ENCODE measurements around the gene PLA2G4A. TPM values are rescaled to one million over a fixed set of nuclear protein-coding genes. Genes with fewer than 3 reads are reported as not detected.

PLA2G4A gene
- polyA plus RNA-seq (2012; ENCODE audit: missing spikeins): 9.2 TPM

DNA sequence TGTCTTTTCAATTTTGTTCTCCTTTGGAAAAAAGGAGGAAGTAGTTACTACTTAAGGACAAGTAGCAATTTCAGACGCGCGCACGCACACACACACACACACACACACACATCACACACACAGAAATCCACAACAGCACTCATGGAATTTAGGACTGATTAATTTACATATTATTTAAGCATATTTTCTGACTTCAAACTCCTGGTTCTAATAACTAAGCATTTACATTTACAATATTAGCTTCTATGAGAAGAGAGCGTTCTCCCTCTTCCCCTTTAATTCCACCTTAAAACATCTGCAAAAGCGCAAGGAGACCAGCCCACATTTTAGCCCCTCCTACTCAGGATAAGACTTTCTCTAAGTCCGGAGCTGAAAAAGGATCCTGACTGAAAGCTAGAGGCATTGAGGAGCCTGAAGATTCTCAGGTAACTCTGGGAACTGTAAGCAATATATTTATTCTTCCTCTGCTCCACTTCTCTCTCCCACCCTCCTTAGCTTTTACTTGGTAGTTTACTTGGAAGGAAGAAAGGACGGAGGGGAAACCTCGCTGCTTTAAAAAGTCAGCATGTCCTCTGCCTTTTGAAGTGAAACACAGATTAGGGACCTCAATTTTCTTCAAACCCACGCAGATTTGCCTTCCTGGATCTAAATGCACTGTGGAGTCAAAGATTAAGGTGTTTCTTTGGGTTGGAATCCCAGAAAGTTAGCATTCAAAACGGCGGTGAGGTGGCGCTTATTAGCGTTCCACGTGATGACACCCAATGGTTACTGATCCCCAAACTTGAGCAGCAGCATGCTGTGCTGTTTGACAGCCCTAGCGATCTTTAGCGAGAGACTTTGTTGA is at the start of gene PLA2G4A:
TSS of gene PLA2G4A (plus strand) at position 339 of the 844 bp plus-strand sequence. CDS start 25,406 bp downstream, outside the sequence.
- peak; percentile 13 for DNase-seq (ENCODE audit: insufficient read length)
- peak; percentile 89 for FAIRE-seq
- TF ChIP-seq TAF1 (IDR thresholded peaks at IDR 0.05; ENCODE audit: borderline replicate concordance, low read depth, low read length) (no peak), POLR2AphosphoS5 (IDR thresholded peaks at IDR 0.05; ENCODE audit: low read depth, low read length) (no peak), POLR2A (IDR thresholded peaks at IDR 0.05; ENCODE audit: low read depth, low read length) (no peak)

DNA sequence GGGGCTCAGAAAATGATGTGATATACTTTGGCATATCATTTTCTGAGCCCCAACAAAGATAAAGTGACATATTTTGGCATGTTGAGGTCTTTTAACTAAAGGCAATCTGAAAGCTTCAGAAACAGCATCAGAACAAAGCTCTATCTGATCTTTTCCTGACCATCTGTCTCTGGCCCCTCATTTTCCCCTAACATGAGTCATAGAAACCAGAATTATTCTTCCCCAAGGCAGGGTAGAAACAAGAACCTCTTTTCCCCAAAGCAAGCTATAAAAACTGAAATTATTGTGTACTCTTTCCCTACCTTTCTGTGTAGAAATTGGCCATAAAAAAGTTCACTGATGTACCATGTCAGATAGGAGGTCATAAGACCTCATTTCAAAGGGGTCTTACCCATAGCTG is 48.7 kb upstream of the PLA2G4A start:
- TF ChIP-seq POLR2A (IDR thresholded peaks at IDR 0.05; ENCODE audit: low read depth, low read length): no peak
- no peak for TF ChIP-seq POLR2AphosphoS5 (IDR thresholded peaks at IDR 0.05; ENCODE audit: low read depth, low read length)
- no peak for TF ChIP-seq TAF1 (IDR thresholded peaks at IDR 0.05; ENCODE audit: borderline replicate concordance, low read depth, low read length)
- no peak for DNase-seq (ENCODE audit: insufficient read length)
- peak; percentile 76 for FAIRE-seq

- FAIRE-seq (no peak), DNase-seq (ENCODE audit: insufficient read length) (no peak)
- TF ChIP-seq TAF1 (IDR thresholded peaks at IDR 0.05; ENCODE audit: borderline replicate concordance, low read depth, low read length): no peak
- TF ChIP-seq POLR2AphosphoS5 (IDR thresholded peaks at IDR 0.05; ENCODE audit: low read depth, low read length): no peak
- no peak for TF ChIP-seq POLR2A (IDR thresholded peaks at IDR 0.05; ENCODE audit: low read depth, low read length)
Observed at GRCh38 chr1:186781730-186782129, 47.0 kb upstream of the PLA2G4A start.

- FAIRE-seq: peak; percentile 30
- TF ChIP-seq TAF1 (IDR thresholded peaks at IDR 0.05; ENCODE audit: borderline replicate concordance, low read depth, low read length): no peak
- TF ChIP-seq POLR2A (IDR thresholded peaks at IDR 0.05; ENCODE audit: low read depth, low read length): no peak
- TF ChIP-seq POLR2AphosphoS5 (IDR thresholded peaks at IDR 0.05; ENCODE audit: low read depth, low read length): no peak
- DNase-seq (ENCODE audit: insufficient read length): no peak
Observed at GRCh38 chr1:186782791-186783190, 46.0 kb upstream of the PLA2G4A start.

DNA sequence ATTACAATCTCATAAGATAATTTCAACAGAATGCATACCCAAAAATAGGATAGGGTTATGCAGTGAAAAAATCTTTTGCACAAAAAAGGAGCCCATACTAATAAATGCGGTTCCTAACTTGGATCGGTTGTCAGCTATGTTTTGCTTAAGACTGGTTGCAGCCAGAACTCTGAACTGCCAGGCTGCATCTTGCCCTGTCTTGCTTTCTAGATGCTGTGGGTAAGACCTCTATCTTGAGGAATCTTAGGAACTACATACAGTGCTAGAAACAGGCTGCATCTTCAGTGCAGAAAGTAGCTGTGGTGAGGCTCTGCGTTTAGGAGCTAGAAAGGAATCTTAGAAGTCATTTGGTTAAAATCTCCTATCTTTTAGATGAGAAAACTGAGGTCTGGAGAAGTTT is 45.6 kb upstream of the PLA2G4A start:
- DNase-seq (ENCODE audit: insufficient read length) (no peak), FAIRE-seq (no peak)
- TF ChIP-seq TAF1 (IDR thresholded peaks at IDR 0.05; ENCODE audit: borderline replicate concordance, low read depth, low read length): no peak
- TF ChIP-seq POLR2AphosphoS5 (IDR thresholded peaks at IDR 0.05; ENCODE audit: low read depth, low read length): no peak
- no peak for TF ChIP-seq POLR2A (IDR thresholded peaks at IDR 0.05; ENCODE audit: low read depth, low read length)

GRCh38 chr1:186785503-186785902 is 43.2 kb upstream of the PLA2G4A start:
- FAIRE-seq (no peak), DNase-seq (ENCODE audit: insufficient read length) (no peak)

DNA sequence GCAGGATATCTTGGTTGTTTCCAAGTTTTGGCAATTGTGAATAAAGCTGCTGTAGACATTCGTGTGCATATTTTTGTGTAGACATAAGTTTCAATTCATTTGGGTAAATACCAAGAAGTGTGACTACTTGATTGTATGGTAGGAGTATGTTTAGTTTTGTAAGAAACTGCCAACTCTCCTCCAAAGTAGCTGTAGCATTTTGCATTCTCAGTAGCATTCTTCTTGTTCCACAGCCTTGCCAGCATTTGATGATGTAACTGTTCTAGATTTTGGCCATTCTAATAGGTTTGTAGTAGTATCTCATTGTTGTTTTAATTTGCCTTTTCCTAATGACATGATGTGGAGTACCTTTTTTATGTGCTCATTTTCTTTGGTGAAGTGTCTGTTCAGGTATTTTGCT is 38.6 kb upstream of the PLA2G4A start:
- DNase-seq (ENCODE audit: insufficient read length): no peak
- TF ChIP-seq POLR2A (IDR thresholded peaks at IDR 0.05; ENCODE audit: low read depth, low read length) (no peak), POLR2AphosphoS5 (IDR thresholded peaks at IDR 0.05; ENCODE audit: low read depth, low read length) (no peak), TAF1 (IDR thresholded peaks at IDR 0.05; ENCODE audit: borderline replicate concordance, low read depth, low read length) (no peak)
- FAIRE-seq: peak; percentile 27

More at GRCh38 chr1:186785503-186785902, 43.2 kb upstream of the PLA2G4A start:
- TF ChIP-seq TAF1 (IDR thresholded peaks at IDR 0.05; ENCODE audit: borderline replicate concordance, low read depth, low read length) (no peak), POLR2A (IDR thresholded peaks at IDR 0.05; ENCODE audit: low read depth, low read length) (no peak), POLR2AphosphoS5 (IDR thresholded peaks at IDR 0.05; ENCODE audit: low read depth, low read length) (no peak)

DNA sequence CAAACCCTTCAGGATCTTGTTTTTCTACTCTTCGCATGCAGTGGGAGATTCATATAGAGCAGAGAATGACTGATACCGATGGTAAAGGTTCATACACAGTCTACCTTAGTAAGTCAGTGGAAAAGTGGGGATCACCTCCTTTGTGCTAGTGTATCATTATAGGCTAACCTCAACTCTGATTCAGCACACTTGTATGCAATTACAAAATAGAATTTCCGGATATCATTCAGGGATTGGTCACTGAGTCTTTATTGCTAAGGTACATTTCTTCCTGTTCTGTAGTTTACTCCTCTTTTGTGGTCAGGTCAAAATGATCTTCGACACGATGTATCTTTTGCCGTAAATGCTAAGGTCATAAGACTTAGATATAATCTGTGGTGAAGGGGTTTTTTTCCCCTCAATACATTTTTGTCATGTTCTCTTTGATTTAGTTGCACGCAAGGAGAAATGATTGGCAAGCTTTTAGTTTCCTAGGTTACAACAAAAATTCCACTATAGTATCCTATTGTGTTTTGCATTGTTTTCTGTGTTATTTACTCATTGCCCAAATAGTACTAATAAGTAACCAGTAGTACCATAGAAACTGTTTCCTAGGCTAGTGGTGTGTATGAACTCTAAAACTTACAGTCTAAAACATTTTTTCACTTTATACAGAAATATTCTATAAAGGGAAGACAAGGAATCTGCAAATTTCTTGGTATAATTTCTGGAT is 35.7 kb upstream of the PLA2G4A start:
- FAIRE-seq (peak; percentile 75), DNase-seq (ENCODE audit: insufficient read length) (no peak)
- TF ChIP-seq POLR2A (IDR thresholded peaks at IDR 0.05; ENCODE audit: low read depth, low read length) (no peak), POLR2AphosphoS5 (IDR thresholded peaks at IDR 0.05; ENCODE audit: low read depth, low read length) (no peak), TAF1 (IDR thresholded peaks at IDR 0.05; ENCODE audit: borderline replicate concordance, low read depth, low read length) (no peak)

DNA sequence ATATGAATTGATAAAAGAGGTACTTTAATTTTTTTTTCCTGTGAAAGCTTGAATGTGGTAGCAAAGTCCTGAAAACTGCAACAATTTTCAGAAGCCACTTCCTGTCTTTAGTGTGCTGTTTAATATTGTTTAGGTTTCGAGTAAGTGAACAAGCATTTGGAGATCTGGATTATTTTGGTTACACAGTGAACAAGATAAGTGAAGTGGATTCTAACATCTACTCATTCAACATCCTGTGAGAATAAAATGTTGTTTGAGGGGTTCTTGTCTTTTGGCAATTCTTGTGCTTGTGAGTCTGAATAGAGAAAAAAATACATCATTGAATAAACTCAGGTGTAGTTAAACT is 35.2 kb upstream of the PLA2G4A start:
- DNase-seq (ENCODE audit: insufficient read length) (no peak), FAIRE-seq (no peak)
- TF ChIP-seq POLR2AphosphoS5 (IDR thresholded peaks at IDR 0.05; ENCODE audit: low read depth, low read length) (no peak), TAF1 (IDR thresholded peaks at IDR 0.05; ENCODE audit: borderline replicate concordance, low read depth, low read length) (no peak), POLR2A (IDR thresholded peaks at IDR 0.05; ENCODE audit: low read depth, low read length) (no peak)

GRCh38 chr1:186798960-186799688 is 29.6 kb upstream of the PLA2G4A start:
- FAIRE-seq (peak; percentile 9), DNase-seq (ENCODE audit: insufficient read length) (no peak)
- TF ChIP-seq TAF1 (IDR thresholded peaks at IDR 0.05; ENCODE audit: borderline replicate concordance, low read depth, low read length) (no peak), POLR2AphosphoS5 (IDR thresholded peaks at IDR 0.05; ENCODE audit: low read depth, low read length) (no peak), POLR2A (IDR thresholded peaks at IDR 0.05; ENCODE audit: low read depth, low read length) (no peak)

DNA sequence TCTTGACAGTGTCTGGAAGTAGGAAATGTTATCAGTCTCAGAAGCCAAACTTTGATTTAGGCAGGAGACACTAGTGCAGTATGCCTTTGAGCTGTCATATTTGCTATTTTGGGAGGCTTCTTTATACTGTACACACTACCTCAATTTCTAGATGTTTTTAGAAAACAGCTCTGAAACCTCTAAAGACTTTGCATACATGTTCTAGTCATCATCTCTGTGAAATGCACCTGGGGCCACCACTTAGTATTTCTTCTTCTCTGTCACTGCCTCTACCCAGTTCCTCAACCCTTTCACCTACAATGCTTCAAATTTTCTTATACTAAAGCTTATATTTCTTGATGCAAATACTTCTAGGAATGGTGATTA is 29.1 kb upstream of the PLA2G4A start:
- peak; percentile 81 for FAIRE-seq

More for the DNA sequence above, 29.1 kb upstream of the PLA2G4A start:
- no peak for DNase-seq (ENCODE audit: insufficient read length)
- TF ChIP-seq POLR2AphosphoS5 (IDR thresholded peaks at IDR 0.05; ENCODE audit: low read depth, low read length): no peak
- TF ChIP-seq POLR2A (IDR thresholded peaks at IDR 0.05; ENCODE audit: low read depth, low read length): no peak
- TF ChIP-seq TAF1 (IDR thresholded peaks at IDR 0.05; ENCODE audit: borderline replicate concordance, low read depth, low read length): no peak
